Measurements from ENCODE around the gene ARHGAP10.
A peak's percentile ranks its signal among the peaks of the same experiment; 100 is the strongest.
"Not testable (repeated sequence)": the region's sequence is repeated elsewhere in the genome, so short reads cannot be mapped to it uniquely, and the experiment has no call there.

Gene ARHGAP10

DNA sequence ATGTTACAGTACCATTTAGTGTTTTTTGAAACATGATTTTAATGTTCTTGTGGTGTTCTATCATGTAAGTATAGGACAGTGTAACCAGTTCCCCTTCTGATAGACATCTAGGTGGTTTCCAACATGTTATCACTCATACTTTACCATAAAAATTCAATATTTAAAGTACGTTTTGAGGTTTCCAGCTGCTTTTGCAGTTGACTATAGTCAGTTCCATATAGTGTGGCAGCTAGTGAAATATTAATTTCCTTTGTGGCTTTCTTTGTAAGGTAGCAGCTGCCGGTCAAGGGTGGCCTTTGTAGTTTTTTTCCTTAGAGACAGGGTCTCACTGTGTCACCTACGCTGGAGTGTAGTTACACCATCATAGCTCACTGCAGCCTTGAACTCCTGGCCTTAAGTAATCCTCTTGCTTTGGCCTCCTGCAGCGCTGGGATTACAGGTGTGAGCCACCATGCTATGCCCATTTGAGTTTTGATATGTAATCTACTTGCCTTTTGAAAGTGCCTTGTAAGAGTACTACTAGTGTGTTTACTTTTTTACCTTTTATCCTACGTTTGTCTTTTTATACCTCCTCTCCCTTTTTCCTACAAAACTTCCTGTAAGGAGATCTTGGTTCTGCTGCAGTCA, 63.0 kb downstream of the ARHGAP10 start:
- no peak for DNase-seq (ENCODE audit: low read depth)

DNA sequence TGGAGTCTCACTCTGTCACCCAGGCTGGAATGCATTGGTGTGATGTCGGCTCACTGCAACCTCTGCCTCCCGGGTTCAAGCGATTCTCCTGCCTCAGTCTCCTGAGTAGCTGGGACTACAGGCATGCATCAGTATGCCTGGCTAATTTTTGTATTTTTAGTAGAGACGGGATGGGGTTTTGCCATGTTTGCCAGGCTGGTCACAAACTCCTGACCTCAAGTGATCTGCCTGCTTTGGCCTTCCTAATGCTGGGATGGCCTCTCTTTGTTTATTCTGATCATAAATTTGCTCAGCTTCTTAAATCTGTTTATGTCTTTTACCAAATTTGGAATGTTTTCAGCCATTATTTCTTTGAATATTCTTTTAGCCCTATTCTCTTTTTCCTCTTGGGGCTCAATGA, 67.2 kb downstream of the ARHGAP10 start:
- DNase-seq (ENCODE audit: low read depth), result not testable (repeated sequence)

DNA sequence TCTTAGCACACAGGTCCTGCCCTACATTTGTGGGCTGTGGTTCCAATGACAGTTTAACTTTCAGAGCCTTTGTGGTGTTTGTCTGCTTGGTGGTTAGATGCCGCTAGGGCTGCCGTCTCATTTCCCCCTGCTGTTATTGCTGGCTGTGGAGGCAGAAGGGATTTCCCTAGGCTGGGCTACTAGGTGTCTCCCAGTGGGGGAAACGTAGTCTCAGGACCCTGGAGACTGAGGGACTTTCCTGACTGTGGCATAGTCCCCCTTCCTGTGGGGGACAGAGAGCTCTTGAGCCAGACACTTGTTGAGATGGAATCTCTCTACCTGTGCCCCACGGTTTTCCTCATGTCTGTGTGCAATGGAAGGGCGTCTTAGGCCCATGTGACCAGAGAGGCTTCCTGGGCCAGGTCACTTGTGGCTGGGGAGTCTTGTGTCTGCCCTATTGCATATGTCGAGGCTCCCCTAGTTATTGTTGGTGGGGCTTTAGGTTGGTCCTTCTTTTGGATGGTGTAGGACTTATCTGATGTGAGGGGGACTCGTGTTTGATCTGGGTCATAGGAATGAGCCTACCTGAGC, 68.2 kb downstream of the ARHGAP10 start:
- peak; percentile 21 for DNase-seq (ENCODE audit: low read depth)

DNA sequence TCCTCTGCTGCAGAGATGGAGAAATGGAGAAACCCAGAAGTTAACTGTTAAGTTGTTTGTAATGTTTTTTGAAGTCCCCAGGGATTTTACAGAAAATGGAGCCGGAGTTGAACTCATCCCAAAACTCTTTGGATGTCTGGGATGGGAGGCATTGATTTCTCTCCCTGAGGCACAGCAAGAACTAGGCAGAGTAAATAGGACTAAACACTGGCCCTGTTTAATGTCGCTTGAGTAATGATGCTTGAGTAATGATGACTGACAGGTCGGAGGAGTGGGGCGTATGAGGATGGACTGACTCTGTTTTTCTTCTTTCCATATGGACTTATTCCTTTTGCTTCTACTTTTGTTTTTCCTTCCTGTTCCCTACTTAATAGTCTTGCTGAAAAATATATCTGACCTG, 69.9 kb downstream of the ARHGAP10 start:
- DNase-seq (ENCODE audit: low read depth), result no peak

- DNase-seq (ENCODE audit: low read depth), result no peak
Measured at GRCh38 chr4:147802346-147802745, 70.5 kb downstream of the ARHGAP10 start.

GRCh38 chr4:147805946-147806345, 74.1 kb downstream of the ARHGAP10 start:
- no peak for DNase-seq (ENCODE audit: low read depth)

DNA sequence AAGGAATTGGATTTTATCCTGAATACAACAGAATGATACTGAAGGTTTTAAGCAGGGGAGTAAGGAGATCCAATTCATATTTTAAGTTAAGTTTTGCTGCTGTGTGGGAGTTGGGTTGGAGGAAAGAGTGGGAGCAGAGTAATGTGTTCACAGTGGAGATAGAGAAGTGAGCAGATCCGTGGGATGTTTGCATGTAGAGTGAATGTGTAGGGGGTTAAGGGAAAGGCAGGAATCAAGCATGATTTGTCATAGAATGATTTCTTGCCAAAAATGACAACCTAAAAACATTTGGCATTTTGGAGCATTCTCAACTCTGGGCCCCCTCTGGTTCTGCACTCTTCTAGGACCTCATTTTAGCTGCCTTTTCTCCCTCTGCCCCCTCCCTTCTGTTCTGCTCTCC, 76.6 kb downstream of the ARHGAP10 start:
- DNase-seq (ENCODE audit: low read depth), result no peak

DNA sequence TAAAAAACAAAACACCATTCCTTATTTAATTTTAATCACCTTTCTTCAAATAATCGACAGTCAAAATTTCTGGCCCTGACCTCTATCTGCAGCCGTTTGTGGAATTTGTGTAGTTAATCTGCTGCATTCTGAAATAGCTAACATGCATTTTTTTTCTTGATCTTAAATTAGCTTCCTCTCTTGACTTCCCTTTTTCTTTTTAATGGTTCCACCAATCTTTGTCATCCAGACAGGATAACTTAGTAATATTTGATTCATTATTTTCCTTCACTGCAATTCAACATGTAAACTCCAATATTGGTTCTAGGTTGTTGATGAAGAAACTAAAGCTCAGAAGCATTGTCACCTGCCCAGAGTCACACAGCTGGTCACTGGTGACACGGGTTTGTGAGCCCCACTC, 77.3 kb downstream of the ARHGAP10 start:
- DNase-seq (ENCODE audit: low read depth), result no peak

DNA sequence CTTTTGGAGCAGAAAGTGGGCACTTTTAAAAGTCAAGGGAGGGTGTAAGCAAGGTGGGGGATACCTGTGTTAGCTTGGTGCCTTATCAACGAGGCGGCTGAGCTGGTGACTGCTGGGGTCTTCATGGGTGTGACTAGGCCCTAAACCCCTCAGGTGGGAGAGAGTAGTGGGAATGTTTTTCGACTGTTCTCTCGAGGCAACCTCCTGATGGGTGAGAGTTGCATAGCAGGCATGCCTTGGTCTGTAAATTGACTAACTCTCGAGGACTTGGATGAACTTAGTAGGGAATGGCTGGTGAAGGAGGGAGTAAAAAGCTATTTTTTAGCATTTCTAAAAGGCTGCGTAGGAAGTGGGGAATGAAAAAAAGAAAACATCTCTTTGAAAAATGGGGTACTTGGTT, 80.0 kb downstream of the ARHGAP10 start:
- no peak for DNase-seq (ENCODE audit: low read depth)

DNA sequence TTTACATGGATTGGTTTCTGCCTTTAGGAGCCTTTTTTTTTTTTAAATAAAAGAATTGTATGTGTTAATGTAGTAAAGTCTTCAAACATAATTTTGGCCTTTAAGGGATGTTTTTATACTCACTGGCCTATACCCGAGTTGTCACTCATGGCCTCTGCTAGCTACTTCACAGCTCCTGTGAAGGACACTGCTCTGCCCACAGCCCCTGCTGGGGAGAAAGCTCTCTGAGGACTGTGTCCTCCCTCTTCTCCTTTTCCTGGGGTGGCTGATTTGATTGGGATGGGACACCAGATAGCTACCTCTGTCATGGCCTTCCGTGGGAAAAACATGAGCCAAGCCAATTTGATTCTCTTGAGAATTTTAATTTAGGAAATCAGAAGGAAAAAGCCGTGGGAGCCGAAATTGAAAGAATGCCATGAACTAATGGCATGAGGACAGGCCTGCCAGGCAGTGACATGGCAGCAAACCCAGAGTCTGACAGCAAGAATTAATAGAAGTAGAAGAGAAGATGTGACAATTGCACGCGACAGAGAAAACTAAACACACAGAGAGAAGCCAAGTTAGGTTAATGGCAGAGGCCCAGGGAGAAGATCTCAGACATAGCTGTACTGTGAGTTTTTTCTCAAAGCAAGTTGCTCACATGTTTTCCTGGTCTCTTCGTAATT, 81.4 kb downstream of the ARHGAP10 start:
- DNase-seq (ENCODE audit: low read depth), result no peak

GRCh38 chr4:147813973-147814372, 82.1 kb downstream of the ARHGAP10 start:
- no peak for DNase-seq (ENCODE audit: low read depth)

- no peak for DNase-seq (ENCODE audit: low read depth)
Measured at GRCh38 chr4:147814376-147814775, 82.5 kb downstream of the ARHGAP10 start.

DNA sequence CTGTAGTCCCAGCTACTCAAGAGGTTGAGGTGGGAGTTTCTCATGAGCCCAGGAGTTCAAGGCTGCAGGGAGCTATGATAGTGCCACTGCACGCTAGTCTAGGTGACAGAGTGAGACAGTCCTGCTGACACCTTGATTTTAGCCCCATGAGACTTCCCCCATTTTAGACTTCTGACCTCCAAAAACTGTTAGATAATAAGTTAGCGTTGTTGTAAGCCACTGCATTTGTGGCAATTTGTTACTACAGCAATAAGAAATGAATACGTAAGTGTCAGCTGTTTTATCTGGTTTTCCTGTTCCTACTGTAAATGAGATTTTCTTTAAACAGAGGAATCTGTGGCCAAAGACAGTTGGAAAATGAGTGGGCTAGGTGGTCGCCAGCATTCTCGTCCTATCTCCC, 83.9 kb downstream of the ARHGAP10 start:
- no peak for DNase-seq (ENCODE audit: low read depth)

DNA sequence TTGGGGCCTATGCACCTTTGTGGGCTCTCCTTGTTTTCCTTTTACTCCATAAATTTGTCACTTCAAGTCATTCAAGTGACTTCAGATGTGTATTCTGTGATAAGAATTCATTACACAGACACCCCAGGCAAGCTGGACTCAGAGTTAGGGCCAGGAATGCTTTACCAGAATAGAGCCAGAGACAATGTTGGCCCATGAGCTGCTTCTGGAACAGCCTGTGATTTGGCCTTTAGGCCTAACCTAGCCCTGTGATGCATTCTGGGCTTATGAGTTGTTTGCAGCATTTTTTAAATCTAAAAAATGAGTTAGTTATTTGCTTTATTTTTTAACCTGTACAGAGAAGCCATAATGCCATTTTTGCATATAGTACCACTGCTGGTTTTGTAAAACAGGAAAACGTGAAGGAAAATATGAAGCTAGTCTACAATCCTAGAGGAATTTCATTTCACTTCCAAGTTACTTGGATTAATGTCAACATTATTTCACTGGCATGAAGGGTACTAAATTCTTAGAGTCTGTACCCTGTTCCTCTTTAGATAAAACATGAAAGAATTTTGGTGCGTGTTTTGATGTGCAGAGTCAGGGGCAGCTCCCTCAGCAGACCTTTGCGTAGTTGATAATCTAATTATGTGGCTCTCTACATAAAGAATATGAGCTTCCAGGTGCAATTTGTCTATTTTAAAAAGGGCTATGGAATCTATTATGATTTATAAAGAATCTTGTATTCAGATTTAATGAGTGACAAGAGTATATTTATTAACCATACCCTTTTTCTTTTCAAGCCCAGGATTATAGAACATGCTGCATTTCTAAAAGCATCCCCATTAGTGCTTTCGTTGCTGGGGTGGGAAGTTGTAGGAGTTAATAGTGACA, 84.7 kb downstream of the ARHGAP10 start:
- no peak for DNase-seq (ENCODE audit: low read depth)

GRCh38 chr4:147820975-147821374, 89.1 kb downstream of the ARHGAP10 start:
- DNase-seq (ENCODE audit: low read depth), result no peak

- no peak for DNase-seq (ENCODE audit: low read depth)
Measured at GRCh38 chr4:147821555-147821954, 89.7 kb downstream of the ARHGAP10 start.

DNA sequence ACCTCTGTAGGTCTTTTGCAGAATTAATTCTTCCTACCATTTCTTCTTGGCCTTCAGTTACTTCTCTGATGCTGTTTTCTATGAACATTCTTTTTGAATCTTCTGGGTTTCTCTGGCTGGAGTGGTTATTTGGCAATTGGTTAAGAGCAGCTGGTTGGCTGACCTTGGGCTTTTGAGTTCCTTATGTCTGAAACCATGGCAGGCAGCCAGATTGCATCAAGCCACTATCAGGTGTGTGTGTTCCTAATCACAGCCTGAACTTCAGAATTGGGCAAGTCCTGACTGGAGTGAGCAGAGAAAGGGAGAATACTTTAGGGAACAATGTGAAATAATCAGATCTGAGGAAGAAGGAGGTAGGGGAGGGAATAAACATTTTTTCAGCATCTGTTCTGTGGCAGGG, 90.2 kb downstream of the ARHGAP10 start:
- no peak for DNase-seq (ENCODE audit: low read depth)

GRCh38 chr4:147823130-147823529, 91.2 kb downstream of the ARHGAP10 start:
- DNase-seq (ENCODE audit: low read depth), result no peak

GRCh38 chr4:147824316-147824715, 92.4 kb downstream of the ARHGAP10 start:
- DNase-seq (ENCODE audit: low read depth), result no peak

DNA sequence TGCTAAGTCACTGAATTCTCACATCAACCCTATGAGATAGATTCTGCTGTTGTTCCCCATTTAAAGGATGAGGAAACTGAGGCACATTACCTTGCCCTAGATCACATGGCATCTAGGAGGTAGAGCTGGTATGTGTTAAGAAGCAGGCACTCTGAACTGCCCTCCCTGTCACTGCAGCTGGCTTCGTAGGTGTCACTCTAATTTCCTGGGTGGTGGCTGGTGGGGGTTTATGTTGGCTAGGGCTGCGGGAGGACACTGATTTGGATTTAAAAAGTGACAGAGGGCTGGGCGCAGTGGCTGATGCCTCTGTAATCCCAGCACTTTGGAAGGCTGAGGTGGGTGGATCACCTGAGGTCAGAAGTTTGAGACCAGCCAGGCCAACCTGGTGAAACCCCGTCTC, 93.0 kb downstream of the ARHGAP10 start:
- DNase-seq (ENCODE audit: low read depth), result no peak

GRCh38 chr4:147825451-147826287, 93.8 kb downstream of the ARHGAP10 start:
- DNase-seq (ENCODE audit: low read depth), result no peak

DNA sequence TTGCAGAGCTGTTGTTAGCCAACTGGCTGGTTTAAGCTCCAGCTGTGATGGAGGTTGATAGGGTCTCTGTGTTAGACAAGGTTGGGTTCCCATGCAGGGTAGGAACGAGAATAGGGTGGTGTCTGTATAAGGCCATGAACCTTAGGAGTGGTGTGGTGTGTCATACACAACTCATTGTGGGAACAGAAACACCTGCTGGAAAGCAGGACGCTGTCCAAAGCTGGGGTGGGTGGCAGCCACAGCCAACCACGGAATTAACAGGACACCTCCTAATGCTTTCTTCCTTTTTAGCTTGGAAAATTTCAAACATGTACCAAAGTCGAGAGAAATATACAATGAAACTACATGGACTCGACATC, 94.4 kb downstream of the ARHGAP10 start:
- no peak for DNase-seq (ENCODE audit: low read depth)

Measured in stimulated activated CD8-positive, alpha-beta memory T cell treated with anti-CD3 and anti-CD28 coated beads, Interleukin-7, amount 100 ng/mL, for 24 hours (primary cell).